PC-3 (cell line): Measurements from ENCODE around the gene AIFM1. TPM values are rescaled to one million over a fixed set of nuclear protein-coding genes. Genes with fewer than 3 reads are reported as not detected.

Source experiments
- ATAC-seq: fragments of 200-7000 bp; cut with Tn5 transposase; 2 replicates; pipeline ENCODE4 v1.9.1; 2020; ENCODE audit warnings: mild to moderate bottlenecking, moderate library complexity
- BruUV-seq: library from RNA; stranded (reverse); fragments of 400-500 nt; replicated peaks from 2 replicates; lab custom pipeline; 2021; lab: Mats Ljungman, UMichigan
- CTCF ChIA-PET: fragments of 300-600 bp; sonication (Branson Sonifier 250); formaldehyde crosslinking; loops from one replicate; lab custom pipeline; 2022; ENCODE audit warnings: antibody characterized with exemption; lab: Charles Lee
- POLR2A ChIA-PET: fragments of 300-600 bp; sonication (Branson Sonifier 250); formaldehyde crosslinking; loops from one replicate; lab custom pipeline; 2022; ENCODE audit warnings: antibody characterized with exemption; ENCODE audit not compliant: unreplicated experiment; lab: Charles Lee
- DNase-seq: peaks from one replicate; pipeline ENCODE4 v3.0.0-alpha.2; 2015
- H2AFZ ChIP-seq: fragments of 300-600 bp; sonication (generic); 2 replicates; pipeline ENCODE4 v1.6.0; 2016; ENCODE audit warnings: antibody characterized with exemption, low read length
- H3F3A ChIP-seq: fragments of 300-600 bp; sonication (generic); one replicate; pipeline ENCODE4 v1.6.0; 2017; ENCODE audit warnings: antibody characterized with exemption, low read length, control low read depth, mild to moderate bottlenecking; ENCODE audit not compliant: unreplicated experiment
- H3K27ac ChIP-seq: fragments of 300-600 bp; sonication (generic); 2 replicates; pipeline ENCODE4 v1.5.1; 2016; ENCODE audit warnings: mild to moderate bottlenecking, low read length
- H3K27me3 ChIP-seq: fragments of 300-600 bp; sonication (generic); 2 replicates; pipeline ENCODE4 v1.6.1; 2016; ENCODE audit warnings: low read length, mixed read lengths
- H3K36me3 ChIP-seq: fragments of 300-600 bp; sonication (generic); 2 replicates; pipeline ENCODE4 v1.6.1; 2016; ENCODE audit warnings: low read depth, mixed run types, low read length, mixed read lengths
- H3K4me1 ChIP-seq: fragments of 300-600 bp; sonication (generic); 2 replicates; pipeline ENCODE4 v1.5.1; 2016; ENCODE audit warnings: low read length; ENCODE audit not compliant: insufficient read depth
- H3K4me2 ChIP-seq: fragments of 300-600 bp; sonication (generic); 2 replicates; pipeline ENCODE4 v1.6.0; 2016; ENCODE audit warnings: low read length
- H3K4me3 ChIP-seq: fragments of 300-600 bp; sonication (generic); 2 replicates; pipeline ENCODE4 v1.5.1; 2016; ENCODE audit warnings: mild to moderate bottlenecking, low read length, mixed read lengths
- H3K79me2 ChIP-seq: fragments of 300-600 bp; sonication (generic); 2 replicates; pipeline ENCODE4 v1.6.1; 2017; ENCODE audit warnings: low read length, mixed read lengths
- H3K9ac ChIP-seq: fragments of 300-600 bp; sonication (generic); 2 replicates; pipeline ENCODE4 v1.6.0; 2016; ENCODE audit warnings: mild to moderate bottlenecking, low read length
- H3K9me2 ChIP-seq: fragments of 300-600 bp; sonication (generic); replicated peaks from 2 replicates; pipeline ENCODE4 v1.6.1; 2016; ENCODE audit warnings: mixed run types, low read length, mixed read lengths
- H3K9me3 ChIP-seq: fragments of 300-600 bp; sonication (generic); 2 replicates; pipeline ENCODE4 v1.6.1; 2016; ENCODE audit warnings: low read length, mixed read lengths
- H4K20me1 ChIP-seq: fragments of 300-600 bp; sonication (generic); 2 replicates; pipeline ENCODE4 v1.6.1; 2016; ENCODE audit warnings: low read length, mixed read lengths
- CTCF ChIP-seq: fragments of 300-600 bp; sonication (generic); conservative IDR thresholded peaks from 2 replicates; pipeline ENCODE4 v1.5.1; 2017; ENCODE audit warnings: antibody characterized with exemption, low read depth, mild to moderate bottlenecking, low read length
- EZH2 ChIP-seq: fragments of 300-600 bp; sonication (generic); IDR thresholded peaks from one replicate; pipeline ENCODE4 v1.6.1; 2017; ENCODE audit warnings: antibody characterized with exemption, mild to moderate bottlenecking, low read length; ENCODE audit not compliant: unreplicated experiment
- EZH2phosphoT487 ChIP-seq: fragments of 300-600 bp; sonication (generic); IDR thresholded peaks from 2 replicates; pipeline ENCODE4 v1.6.1; 2018; ENCODE audit warnings: mild to moderate bottlenecking, antibody characterized with exemption, low read length, borderline replicate concordance
- intact Hi-C: fragments of 100-400 bp; cut with micrococcal nuclease; formaldehyde crosslinking; loops from 2 replicates; pipeline ENCODE4 v1.9.0; 2023
- total RNA-seq: library from RNA; depleted of rRNA; stranded (reverse); fragments of >200 nt; gene quantifications from 2 replicates; pipeline ENCODE4 v1.2.3, GENCODE V29; 2014

AIFM1 gene
- total RNA-seq, 1 experiment from 2014 or later: 51.8 TPM

DNA sequence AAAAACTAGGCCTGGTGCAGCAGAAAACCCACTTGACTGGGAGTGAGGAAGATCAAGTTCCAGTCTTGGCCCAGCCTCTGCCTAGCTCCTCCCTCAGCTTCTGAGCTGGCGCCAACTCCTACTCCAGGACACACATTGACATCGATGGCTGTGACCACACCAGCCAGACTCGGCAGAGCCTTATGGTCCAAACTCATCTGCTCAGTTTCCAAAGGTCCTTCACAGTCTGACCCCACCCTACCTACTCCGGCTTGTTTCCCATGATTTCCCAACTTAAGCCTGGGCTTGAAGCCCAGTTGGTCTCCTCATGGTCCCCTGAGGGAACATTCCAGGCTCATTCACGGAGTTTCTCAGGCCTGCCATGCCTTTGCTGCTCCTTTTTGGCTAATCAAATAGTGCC is 65.5 kb downstream of the AIFM1 start:
- Histone ChIP-seq H3K4me1 (peaks cover 4% of the 10 kb centered on the region; the same call in 1 of the 2 replicates), H3K4me3 (no peak overlapping the region), H4K20me1 (peaks cover 7% of the 10 kb centered on the region; the same call in 1 of the 2 replicates), H3K9me3 (no peaks in the 10 kb centered on the region), H3K27ac (no peak overlapping the region), H3F3A (no peaks in the 10 kb centered on the region), H3K9me2 (no peaks in the 10 kb centered on the region), H3K9ac (no peak overlapping the region), H2AFZ (no peak overlapping the region), H3K79me2 (peaks cover 68% of the 10 kb centered on the region), H3K36me3 (no peaks in the 10 kb centered on the region), H3K4me2 (no peak overlapping the region), H3K27me3 (no peaks in the 10 kb centered on the region)
- ChIA-PET POLR2A (no interaction called here), CTCF (no interaction called here)
- no TSS peak for BruUV-seq
- ATAC-seq (peak; percentile 27; the same call in 1 of the 2 replicates), DNase-seq (no peak)
- no peak for TF ChIP-seq CTCF
- no peak for TF ChIP-seq EZH2phosphoT487
- TF ChIP-seq EZH2: no peak
- intact Hi-C loops: no loop called here

DNA sequence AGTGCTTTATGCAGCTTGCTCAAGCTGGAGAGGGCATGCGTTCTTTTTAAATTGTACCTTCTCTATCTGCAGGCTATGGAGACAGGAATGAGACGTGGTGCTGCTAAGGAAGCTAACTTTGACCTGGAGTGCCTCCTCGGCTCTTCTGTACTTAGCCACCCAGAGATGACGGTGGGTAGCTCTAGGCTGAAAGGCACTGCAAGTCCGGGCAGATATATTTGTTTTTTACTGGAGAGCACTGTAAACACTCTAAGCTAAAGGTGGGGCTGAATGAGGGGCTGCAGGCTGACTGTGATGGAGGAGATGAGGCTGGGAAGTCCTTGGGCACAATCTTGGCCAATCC is 67.5 kb downstream of the AIFM1 start:
- Histone ChIP-seq H3K4me2 (no peak overlapping the region), H2AFZ (no peak overlapping the region), H3K4me1 (peaks cover 4% of the 10 kb centered on the region; the same call in 1 of the 2 replicates), H4K20me1 (0 out of 2 replicates have a peak, but pooled peaks cover 2% of the 10 kb centered on the region), H3K9ac (no peak overlapping the region), H3K36me3 (no peaks in the 10 kb centered on the region), H3K9me2 (no peaks in the 10 kb centered on the region), H3K4me3 (no peak overlapping the region), H3F3A (no peaks in the 10 kb centered on the region), H3K27ac (no peak overlapping the region), H3K27me3 (no peaks in the 10 kb centered on the region), H3K79me2 (peaks cover 50% of the 10 kb centered on the region), H3K9me3 (no peaks in the 10 kb centered on the region)
- ChIA-PET CTCF (no interaction called here), POLR2A (no interaction called here)
- TF ChIP-seq EZH2phosphoT487 (no peak), EZH2 (no peak), CTCF (no peak)
- BruUV-seq: no TSS peak
- DNase-seq (no peak), ATAC-seq (no peak)
- intact Hi-C loops: no loop called here

- TF ChIP-seq EZH2: no peak
- no peak for TF ChIP-seq CTCF
- no peak for TF ChIP-seq EZH2phosphoT487
- no peaks in the 10 kb centered on the region for H3K9me3 ChIP-seq
- peaks cover 45% of the 10 kb centered on the region for H3K79me2 ChIP-seq
- H3F3A ChIP-seq: no peaks in the 10 kb centered on the region
- no peak; the same call in 1 of the 2 replicates for ATAC-seq
- no peak overlapping the region for H3K27ac ChIP-seq
- H3K36me3 ChIP-seq: no peaks in the 10 kb centered on the region
- DNase-seq: no peak
- no peak overlapping the region for H3K9ac ChIP-seq
- BruUV-seq: no TSS peak
- intact Hi-C loops: no loop called here
- H4K20me1 ChIP-seq: 0 out of 2 replicates have a peak, but pooled peaks cover 2% of the 10 kb centered on the region
- no peak overlapping the region for H2AFZ ChIP-seq
- POLR2A ChIA-PET: no interaction called here
- no peaks in the 10 kb centered on the region for H3K27me3 ChIP-seq
- H3K9me2 ChIP-seq: no peaks in the 10 kb centered on the region
- no peak overlapping the region for H3K4me3 ChIP-seq
- CTCF ChIA-PET: no interaction called here
- peaks cover 4% of the 10 kb centered on the region; the same call in 1 of the 2 replicates for H3K4me1 ChIP-seq
- no peak overlapping the region for H3K4me2 ChIP-seq
These were observed 68.0 kb downstream of the AIFM1 start for GRCh38 chrX:130097507-130098209.
